KBM-7 (cell line): Measurements from ENCODE around the gene NELL2.
"Not testable (repeated sequence)": the region's sequence is repeated elsewhere in the genome, so short reads cannot be mapped to it uniquely, and the experiment has no call there.

Source experiments
- DNase-seq: peaks from one replicate; pipeline ENCODE4 v3.0.0-alpha.2; 2015
- in situ Hi-C: fragments of 300-500 bp; cut with MboI; formaldehyde crosslinking; loops from 2 replicates; pipeline ENCODE4 v1.14.3; 2020; ENCODE audit warnings: low sequenced_read_pairs, low pct_unique_long_range_greater_than_20kb, mixed read lengths

NELL2 gene

DNA sequence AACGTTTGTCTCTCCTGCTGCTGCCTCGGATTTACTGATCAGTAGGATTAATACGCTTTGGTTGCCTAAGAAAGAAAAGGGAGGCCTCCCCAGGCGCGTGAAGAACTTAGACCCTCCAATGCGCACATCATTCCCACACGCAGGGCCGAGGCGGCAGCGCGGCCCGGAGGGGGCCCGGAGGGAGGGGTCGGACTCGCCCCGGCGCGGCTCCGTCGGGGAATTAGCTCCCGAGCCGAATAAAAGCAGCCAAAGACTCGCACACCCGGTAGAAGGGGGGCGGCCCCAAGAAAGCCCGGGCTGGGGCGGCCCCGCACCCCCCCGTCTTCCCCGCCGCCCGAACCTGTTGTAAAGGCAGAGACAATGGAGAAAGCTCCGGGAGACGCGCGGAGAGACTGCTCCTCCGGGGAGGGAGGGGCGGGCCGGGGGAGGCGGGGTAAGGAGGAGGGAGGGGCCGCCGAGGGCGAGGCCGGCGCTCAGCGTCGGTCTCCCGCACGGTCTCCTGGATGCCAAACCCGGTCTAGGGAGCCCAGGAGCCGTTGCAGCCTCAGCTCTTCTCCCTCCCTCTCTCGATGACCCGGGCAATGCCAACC, at the start of gene NELL2:
Gene NELL2 (minus strand): TSS at position 362 of the 590 bp plus-strand sequence. CDS start 446 bp downstream, outside the sequence.
- DNase-seq: peak; percentile 32
- in situ Hi-C loops: no loop called here

DNA sequence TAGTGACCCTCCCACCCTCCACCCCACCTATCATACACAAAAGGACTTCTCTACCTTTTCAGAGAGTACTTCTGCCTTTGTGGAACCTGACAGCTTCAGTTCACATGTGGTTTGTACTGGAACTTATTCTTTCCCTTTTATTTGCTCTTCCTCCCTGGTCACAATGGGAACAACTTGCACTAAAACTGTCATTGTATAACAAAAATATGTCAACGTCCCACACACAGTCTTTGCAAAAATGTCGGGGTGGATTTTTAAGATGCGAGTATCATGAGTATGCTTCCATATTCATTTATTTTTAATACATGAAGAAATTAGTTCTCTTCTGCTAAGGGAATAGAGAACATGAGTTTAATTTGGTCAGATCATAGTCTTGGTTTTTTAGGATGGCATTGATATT, 45.6 kb upstream of the NELL2 start:
- in situ Hi-C loops: no loop called here
- DNase-seq: no peak

DNA sequence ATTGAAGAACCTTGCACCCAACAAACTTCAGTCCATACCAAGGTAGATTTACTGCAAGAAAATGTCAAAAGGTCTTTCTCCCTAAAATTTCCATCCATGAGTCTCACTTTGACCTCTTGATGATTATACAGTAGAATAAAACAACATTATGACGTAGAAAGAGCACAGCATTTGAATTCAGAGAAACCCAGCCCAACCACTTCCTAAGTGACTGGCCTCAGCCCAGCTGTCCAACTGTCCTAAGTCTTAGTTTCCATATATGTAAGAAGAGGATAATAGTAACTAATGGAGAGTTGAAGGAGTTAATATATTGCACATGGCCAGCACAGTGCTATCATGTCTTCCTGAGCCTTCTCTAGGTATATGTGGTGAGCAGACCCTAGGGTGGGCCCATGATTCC, 41.0 kb upstream of the NELL2 start:
- DNase-seq: no peak
- in situ Hi-C loops: no loop called here

DNA sequence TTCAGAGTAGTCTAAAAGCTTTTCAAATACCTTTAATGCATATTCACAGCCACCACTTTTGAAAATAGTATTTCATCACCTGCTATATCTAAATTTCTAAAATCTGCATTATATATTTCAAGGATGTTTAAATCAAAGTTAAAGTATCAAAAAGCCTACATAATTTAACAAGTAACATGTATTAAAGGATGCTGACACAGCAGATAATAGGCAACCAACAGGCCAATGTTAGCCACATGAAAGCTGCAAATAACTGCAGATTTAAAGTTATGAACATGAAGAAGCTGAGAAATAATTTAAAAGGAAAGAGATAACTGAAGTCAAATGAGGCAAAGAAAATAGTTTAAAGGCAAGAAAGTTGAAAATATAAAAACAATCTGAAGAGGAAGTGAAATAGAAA, 39.8 kb upstream of the NELL2 start:
- in situ Hi-C loops: no loop called here
- DNase-seq: no peak

GRCh38 chr12:44904321-44904720, 28.2 kb upstream of the NELL2 start:
- in situ Hi-C loops: no loop called here
- DNase-seq: no peak

- in situ Hi-C loops, DNase-seq: not testable (repeated sequence)
Measured at GRCh38 chr12:44898108-44898507, 22.0 kb upstream of the NELL2 start.

DNA sequence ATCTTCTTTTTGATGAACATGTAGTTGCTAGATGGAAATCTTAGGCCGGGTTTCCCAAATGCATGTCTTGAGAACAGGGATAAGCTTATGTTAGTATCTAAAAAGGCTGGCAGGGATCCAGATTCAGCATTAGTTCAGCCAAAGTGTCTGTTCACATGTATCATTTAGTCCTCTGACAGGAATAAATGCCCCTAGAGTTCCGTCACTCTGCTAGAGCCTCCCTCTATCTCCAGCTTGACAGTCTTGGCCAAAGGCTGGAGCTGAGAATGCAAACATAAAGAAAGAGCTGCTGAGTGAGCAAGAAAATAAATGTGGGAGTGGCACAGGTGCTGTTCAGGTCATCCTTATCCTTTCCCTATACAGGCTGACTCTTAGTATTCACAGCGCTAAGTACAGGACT, 13.8 kb upstream of the NELL2 start:
- in situ Hi-C loops: no loop called here
- no peak for DNase-seq

GRCh38 chr12:44889162-44889561, 13.0 kb upstream of the NELL2 start:
- in situ Hi-C loops: no loop called here
- no peak for DNase-seq

- in situ Hi-C loops: no loop called here
- no peak for DNase-seq
Measured at GRCh38 chr12:44885902-44886301, 9.8 kb upstream of the NELL2 start.

DNA sequence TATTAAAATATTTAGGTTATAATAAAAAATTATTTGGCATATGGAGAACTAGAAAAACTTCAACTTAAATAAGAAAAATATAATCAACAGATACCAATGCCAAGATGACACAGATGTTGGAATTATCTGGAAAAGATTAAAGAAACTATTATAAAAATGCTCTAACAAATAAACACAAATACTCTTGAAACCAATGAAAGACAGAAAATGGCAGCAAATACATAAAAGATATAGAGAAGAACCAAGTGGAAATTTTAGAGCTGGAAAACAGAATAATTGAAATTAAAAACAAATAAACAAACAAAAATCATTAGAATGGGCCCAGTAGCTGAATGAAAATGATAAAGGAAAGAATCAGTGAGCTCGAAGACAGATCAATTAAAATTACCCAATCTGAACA, 5.1 kb upstream of the NELL2 start:
- no peak for DNase-seq
- in situ Hi-C loops: no loop called here

GRCh38 chr12:44876544-44877410, 662 bp upstream of the NELL2 start:
- in situ Hi-C loops: no loop called here
- peak; percentile 42 for DNase-seq

DNA sequence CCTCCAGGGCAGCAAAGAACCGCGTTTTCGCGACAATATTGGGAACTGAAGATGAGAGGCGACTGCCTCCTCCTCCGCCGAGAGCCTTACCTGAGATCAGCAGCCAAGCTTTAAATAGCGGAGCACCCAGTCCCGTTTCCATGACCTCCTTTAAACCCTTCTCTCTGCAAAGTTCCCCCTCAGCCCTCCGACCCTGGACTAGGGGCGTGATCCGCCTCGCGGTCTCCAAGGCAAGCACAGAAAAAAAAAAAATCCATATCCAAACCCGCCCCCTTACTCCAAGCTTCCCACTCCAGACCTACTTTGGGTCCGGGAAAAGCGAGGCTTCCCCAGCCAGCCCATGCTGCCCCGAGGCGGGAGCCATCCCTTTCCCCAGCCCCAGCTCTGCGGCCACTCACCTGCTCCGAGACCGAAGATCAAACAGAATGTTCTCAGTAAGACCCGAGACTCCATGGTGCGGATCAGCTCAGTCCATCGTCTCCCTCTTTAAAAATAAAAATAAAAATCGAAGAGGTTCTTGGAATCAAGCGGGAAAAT, 630 bp downstream of the NELL2 start:
- no peak for DNase-seq
- in situ Hi-C loops: no loop called here

DNA sequence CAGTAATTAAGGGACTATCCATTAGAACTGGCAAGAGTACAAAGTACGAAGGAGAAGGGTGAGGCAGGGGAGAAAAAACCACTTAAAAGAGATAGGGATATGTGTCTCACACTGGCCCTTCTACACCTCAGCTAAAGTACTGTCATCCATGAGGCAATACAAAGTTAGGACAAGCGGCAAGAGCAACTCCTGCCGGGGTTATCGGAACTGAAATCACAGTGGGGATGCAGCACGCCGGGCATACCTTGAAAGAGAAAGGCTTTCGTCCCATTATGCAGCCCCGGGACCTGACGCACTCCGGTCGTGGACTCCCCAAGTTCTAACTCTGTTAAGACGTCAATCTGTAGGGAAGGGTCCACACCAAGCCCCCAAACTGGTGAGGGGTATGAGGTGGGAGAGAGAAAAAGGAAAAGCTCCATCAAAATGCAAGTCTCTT, 1.1 kb downstream of the NELL2 start:
- DNase-seq: no peak
- in situ Hi-C loops: no loop called here

DNA sequence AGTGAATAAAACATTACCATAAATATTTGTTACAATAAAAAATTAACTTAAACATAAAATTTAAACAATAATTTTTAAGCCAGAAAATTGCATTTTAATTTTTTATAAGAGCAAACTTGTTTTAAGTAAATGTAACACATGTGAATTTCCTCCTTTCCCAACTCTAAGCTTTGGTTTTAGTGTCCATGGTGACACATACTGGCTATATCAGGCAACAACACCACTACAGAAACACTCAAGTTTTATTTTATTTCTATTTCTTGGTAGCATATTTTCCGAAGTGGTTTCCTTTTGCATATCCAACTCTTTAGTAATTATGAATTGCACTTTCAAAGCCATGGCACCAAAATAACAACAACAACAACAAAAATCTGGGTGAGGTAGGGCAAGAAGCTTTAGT, 2.2 kb downstream of the NELL2 start:
- no peak for DNase-seq
- in situ Hi-C loops: no loop called here

DNA sequence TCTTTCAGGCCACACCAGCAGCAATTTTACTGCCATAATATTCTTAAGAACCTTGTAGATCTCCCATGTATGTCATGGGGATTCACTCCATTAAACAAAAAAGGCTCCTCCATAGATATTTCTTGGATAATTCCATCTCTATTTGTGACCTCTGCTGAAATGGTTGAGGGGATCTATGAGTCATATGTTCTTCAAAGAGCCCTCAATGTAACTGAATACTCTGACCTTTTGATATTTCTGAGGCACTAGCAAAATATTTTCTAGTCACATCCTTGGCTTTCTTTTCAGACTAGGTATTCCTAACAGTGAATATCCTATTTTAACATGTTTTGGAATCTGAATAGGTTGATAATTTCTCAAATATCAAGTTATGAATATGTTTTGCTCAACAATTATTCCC, 6.6 kb downstream of the NELL2 start:
- in situ Hi-C loops: no loop called here
- DNase-seq: no peak

- DNase-seq: no peak
- in situ Hi-C loops: no loop called here
Measured at GRCh38 chr12:44863867-44864266, 12.2 kb downstream of the NELL2 start.

DNA sequence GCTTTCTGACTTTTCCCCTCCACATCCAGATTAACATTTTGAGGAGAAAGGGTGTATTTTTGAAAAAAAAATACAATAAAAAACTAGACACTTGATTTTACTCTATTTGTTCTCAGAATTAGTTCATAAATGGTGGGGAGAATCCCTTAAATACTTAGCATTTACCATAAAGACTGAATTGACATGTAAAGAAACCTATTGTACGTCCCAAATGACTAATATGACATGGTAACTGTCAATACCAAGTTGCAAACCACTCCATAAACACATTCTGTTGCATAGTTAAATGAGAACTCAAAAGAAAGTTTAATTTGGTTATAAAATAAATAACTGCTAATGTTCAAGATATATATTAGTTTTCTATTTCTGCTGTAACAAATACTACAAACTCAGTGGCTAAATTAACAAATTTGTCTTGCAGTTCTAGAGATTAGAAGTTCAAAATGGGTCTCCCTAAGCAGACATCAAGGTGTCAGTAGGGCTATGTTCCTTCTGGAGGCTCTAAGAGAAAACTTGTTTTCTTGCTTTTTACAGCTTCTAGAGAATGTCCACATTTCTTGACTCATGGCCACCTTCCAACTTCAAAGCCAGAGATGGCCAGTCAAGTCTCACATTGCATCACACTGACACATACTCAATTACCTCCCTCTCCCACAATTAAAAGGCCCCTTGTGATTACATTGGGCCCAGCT, 16.0 kb downstream of the NELL2 start:
- in situ Hi-C loops: no loop called here
- no peak for DNase-seq

GRCh38 chr12:44858226-44858855, 17.8 kb downstream of the NELL2 start:
- in situ Hi-C loops: no loop called here
- DNase-seq: no peak

- in situ Hi-C loops: no loop called here
Measured at GRCh38 chr12:44852483-44852882, 23.6 kb downstream of the NELL2 start.

More at GRCh38 chr12:44852483-44852882, 23.6 kb downstream of the NELL2 start:
- DNase-seq: no peak
